ENCODE measurements around the gene ARID5B. TPM values are rescaled to one million over a fixed set of nuclear protein-coding genes. Genes with fewer than 3 reads are reported as not detected.

The ARID5B gene
- total and polyA plus RNA-seq, 2 donors (not counting 3 experiments of a cell fraction or from before 2014, with no cell fraction given), result 5.6 to 8.9 TPM

DNA sequence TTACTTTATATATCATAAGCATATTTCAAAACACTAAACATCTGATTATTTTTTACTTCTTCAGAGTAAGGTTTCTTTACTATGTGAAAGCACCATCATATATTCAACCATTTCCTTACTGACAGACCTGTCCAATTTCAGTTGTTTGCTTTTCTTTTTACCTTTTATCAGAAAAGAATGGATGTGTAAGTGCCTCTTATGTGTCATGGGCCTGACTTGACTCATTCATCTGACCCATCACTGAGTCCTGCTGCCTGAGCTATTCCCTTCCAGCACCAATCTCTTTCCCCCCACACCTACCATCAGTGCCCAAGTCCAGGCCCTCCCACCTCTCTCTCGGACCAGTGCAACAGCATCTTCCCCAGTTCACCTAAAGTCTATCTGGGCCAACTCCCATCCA lies 41.7 kb upstream of the ARID5B start:
- BruUV-seq (replicated peaks), result no TSS peak
- Histone ChIP-seq H3K36me3 (ENCODE audit: control insufficient read depth in 2 of 2, extremely low read depth in 1 of 2, insufficient read depth in 2 of 2, low read length in 2 of 2) (no peaks in the 10 kb centered on the region), H3K27me3 (ENCODE audit: control insufficient read depth in 2 of 2, insufficient read depth in 2 of 2, low read length in 2 of 2) (no peaks in the 10 kb centered on the region), H3K79me2 (ENCODE audit: control insufficient read depth, insufficient read depth, low read length) (no peaks in the 10 kb centered on the region), H3K9me3 (replicated peaks; ENCODE audit: control insufficient read depth, insufficient read depth, low read length) (no peaks in the 10 kb centered on the region), H3K9me1 (replicated peaks; ENCODE audit: control insufficient read depth, extremely low read depth, insufficient read depth, low read length) (no peaks in the 10 kb centered on the region), H3K27ac (ENCODE audit: insufficient read depth, low read depth, low read length) (no peak overlapping the region), H4K20me1 (replicated peaks; ENCODE audit: control insufficient read depth, extremely low read depth, insufficient read depth, low read length) (no peaks in the 10 kb centered on the region), H3K4me1 (ENCODE audit: control insufficient read depth, extremely low read depth, insufficient read depth, low read length) (no peaks in the 10 kb centered on the region), H3K9ac (replicated peaks; ENCODE audit: extremely low read depth, insufficient read depth, low read length) (no peak overlapping the region), H3K4me2 (ENCODE audit: insufficient read depth, low read length) (no peak overlapping the region), H3K4me3 (replicated peaks in 1 of 3; ENCODE audit: insufficient read depth in 1 of 3, low read depth in 1 of 3, low read length in 3 of 3) (no peak overlapping the region), H2AFZ (ENCODE audit: low read depth, low read length) (no peak overlapping the region)
- FAIRE-seq, result no peak
- intact Hi-C loops (cut with micrococcal nuclease) (no loop called here), dilution Hi-C loops (cut with MboI; ENCODE audit: extremely low pct_ligation_motif_present, low sequenced_read_pairs) (no loop called here)
- ChIA-PET POLR2A (no interaction called here), CTCF (interaction anchor here (1.0 kb wide), 1 partner anchor 14 kb away, joined by 3 read pairs; no protein-coding TSS in a partner anchor)
- DNase-seq (ENCODE audit: low read depth, low spot score), result no peak
- no peak for TF ChIP-seq POLR2AphosphoS5 (IDR thresholded peaks at IDR 0.05; ENCODE audit: insufficient read depth, low read depth, low read length)
- no peak for TF ChIP-seq POLR2A (IDR thresholded peaks at IDR 0.05; ENCODE audit: low read depth, low read length)
- TF ChIP-seq FOS (IDR thresholded peaks at IDR 0.05; ENCODE audit: borderline replicate concordance, insufficient read depth, low read length), result no peak
- TF ChIP-seq JUN (IDR thresholded peaks at IDR 0.05; ENCODE audit: borderline replicate concordance, insufficient read depth, insufficient read length, low read depth), result no peak
- TF ChIP-seq EZH2 (IDR thresholded peaks at IDR 0.05; ENCODE audit: borderline replicate concordance, low read depth, low read length, severe bottlenecking), result no peak
- TF ChIP-seq, protein P1, sequence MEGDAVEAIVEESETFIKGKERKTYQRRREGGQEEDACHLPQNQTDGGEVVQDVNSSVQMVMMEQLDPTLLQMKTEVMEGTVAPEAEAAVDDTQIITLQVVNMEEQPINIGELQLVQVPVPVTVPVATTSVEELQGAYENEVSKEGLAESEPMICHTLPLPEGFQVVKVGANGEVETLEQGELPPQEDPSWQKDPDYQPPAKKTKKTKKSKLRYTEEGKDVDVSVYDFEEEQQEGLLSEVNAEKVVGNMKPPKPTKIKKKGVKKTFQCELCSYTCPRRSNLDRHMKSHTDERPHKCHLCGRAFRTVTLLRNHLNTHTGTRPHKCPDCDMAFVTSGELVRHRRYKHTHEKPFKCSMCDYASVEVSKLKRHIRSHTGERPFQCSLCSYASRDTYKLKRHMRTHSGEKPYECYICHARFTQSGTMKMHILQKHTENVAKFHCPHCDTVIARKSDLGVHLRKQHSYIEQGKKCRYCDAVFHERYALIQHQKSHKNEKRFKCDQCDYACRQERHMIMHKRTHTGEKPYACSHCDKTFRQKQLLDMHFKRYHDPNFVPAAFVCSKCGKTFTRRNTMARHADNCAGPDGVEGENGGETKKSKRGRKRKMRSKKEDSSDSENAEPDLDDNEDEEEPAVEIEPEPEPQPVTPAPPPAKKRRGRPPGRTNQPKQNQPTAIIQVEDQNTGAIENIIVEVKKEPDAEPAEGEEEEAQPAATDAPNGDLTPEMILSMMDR (IDR thresholded peaks at IDR 0.05; ENCODE audit: extremely low read depth in 1 of 2, insufficient read depth in 1 of 2, low read depth in 1 of 2, low read length in 2 of 2), result no peak
- no peak for TF ChIP-seq GATA2 (IDR thresholded peaks at IDR 0.05; ENCODE audit: insufficient read depth, insufficient read length, low read depth, low read length)
- TF ChIP-seq, protein P2, sequence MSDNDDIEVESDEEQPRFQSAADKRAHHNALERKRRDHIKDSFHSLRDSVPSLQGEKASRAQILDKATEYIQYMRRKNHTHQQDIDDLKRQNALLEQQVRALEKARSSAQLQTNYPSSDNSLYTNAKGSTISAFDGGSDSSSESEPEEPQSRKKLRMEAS (IDR thresholded peaks at IDR 0.05; ENCODE audit: insufficient read depth, insufficient read length), result no peak
- no peak for TF ChIP-seq MYC (IDR thresholded peaks at IDR 0.05; ENCODE audit: low read depth, low read length)

Data from endothelial cell of umbilical vein (primary cell).